Measurements from ENCODE around the gene USP11.

GRCh38 chrX:47231167-47231566 lies 1.6 kb upstream of the USP11 start:
- TF ChIP-seq, protein P1, sequence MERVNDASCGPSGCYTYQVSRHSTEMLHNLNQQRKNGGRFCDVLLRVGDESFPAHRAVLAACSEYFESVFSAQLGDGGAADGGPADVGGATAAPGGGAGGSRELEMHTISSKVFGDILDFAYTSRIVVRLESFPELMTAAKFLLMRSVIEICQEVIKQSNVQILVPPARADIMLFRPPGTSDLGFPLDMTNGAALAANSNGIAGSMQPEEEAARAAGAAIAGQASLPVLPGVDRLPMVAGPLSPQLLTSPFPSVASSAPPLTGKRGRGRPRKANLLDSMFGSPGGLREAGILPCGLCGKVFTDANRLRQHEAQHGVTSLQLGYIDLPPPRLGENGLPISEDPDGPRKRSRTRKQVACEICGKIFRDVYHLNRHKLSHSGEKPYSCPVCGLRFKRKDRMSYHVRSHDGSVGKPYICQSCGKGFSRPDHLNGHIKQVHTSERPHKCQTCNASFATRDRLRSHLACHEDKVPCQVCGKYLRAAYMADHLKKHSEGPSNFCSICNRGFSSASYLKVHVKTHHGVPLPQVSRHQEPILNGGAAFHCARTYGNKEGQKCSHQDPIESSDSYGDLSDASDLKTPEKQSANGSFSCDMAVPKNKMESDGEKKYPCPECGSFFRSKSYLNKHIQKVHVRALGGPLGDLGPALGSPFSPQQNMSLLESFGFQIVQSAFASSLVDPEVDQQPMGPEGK (CRISPR knock-in tag; IDR thresholded peaks at IDR 0.05; ENCODE audit: borderline replicate concordance) = no peak
- TF ChIP-seq CREB5 (CRISPR knock-in tag; IDR thresholded peaks at IDR 0.05; ENCODE audit: low read depth) (no peak), ZFP3 (CRISPR knock-in tag; IDR thresholded peaks at IDR 0.05) (no peak), ESRRG (CRISPR knock-in tag; IDR thresholded peaks at IDR 0.05) (no peak), SNAI2 (CRISPR knock-in tag; IDR thresholded peaks at IDR 0.05) (no peak), ZNF70 (CRISPR knock-in tag; IDR thresholded peaks at IDR 0.05) (no peak), TSHZ2 (CRISPR knock-in tag; IDR thresholded peaks at IDR 0.05) (no peak)

Data from SK-N-SH treated with all-trans-retinoic acid at 6 μM for 48 hours (cell line).